ENCODE results near the gene ADAMTSL4.

ADAMTSL4 gene

DNA sequence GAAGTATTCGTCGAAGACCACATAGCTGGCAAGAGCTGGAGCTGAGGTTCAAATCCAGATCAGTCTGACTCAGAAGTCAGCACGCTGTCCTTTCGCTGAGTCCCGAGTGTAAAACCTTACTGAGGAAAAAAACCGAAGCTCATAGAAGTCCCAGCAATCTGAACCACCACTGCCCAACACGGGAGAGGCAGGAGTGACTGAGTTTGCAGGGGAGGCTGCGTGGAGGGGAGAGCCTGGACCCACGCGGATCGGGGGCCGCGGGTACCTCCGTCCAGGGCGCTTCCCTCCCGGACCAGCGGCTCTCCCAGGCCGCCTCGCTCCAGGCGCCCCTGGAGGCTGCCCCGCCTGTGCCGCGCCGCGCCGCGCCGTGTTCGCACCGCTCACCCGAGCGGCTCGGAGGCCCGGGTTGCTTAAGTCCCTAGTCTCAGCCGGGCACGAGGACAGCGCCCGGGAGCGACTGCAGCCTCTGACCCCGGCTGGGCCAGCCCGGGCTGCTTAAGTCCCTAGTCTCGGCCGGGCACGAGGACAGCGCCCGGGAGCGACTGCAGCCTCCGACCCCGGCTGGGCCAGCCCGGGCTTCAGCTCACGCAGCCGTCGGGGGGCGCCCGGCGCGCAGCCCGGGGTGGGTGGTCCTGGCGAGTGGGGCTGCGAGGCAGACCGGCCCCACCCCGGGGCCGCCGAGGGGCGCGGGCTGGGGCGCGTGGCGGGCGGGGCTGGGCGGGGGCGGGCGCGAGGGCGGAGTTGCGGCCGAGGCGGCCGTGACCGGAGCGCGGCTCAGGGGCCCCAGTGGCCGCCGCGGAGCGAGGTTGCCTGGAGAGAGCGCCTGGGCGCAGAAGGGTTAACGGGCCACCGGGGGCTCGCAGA, at the start of gene ADAMTSL4:
Gene ADAMTSL4 (plus strand): TSS at position 777 of the 864 bp plus-strand sequence. CDS start 2,881 bp downstream, outside the sequence.
- DNase-seq (ENCODE audit: low read depth in 3 of 3) = no peak

DNA sequence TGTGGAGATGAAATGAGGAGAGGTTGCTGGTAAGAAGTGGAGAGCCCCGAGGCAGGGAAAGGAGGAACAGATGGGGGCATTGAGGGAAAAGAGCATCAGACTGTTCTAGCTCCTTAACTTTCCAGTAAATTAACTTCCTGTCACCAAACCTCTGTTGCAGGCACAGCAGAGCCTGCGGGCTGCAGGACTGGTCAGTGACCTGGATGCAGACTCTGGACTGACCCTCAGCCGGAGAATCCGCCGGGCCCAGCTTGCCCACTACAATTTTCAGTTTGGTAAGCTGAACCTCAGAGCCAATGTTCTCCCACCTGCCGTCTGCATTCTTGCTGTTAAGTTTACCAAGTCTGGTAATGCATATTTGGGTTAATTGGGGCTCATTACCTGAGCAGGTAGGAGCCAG, 43.8 kb upstream of the ADAMTSL4 start:
- DNase-seq (ENCODE audit: low read depth in 3 of 3) = no peak

DNA sequence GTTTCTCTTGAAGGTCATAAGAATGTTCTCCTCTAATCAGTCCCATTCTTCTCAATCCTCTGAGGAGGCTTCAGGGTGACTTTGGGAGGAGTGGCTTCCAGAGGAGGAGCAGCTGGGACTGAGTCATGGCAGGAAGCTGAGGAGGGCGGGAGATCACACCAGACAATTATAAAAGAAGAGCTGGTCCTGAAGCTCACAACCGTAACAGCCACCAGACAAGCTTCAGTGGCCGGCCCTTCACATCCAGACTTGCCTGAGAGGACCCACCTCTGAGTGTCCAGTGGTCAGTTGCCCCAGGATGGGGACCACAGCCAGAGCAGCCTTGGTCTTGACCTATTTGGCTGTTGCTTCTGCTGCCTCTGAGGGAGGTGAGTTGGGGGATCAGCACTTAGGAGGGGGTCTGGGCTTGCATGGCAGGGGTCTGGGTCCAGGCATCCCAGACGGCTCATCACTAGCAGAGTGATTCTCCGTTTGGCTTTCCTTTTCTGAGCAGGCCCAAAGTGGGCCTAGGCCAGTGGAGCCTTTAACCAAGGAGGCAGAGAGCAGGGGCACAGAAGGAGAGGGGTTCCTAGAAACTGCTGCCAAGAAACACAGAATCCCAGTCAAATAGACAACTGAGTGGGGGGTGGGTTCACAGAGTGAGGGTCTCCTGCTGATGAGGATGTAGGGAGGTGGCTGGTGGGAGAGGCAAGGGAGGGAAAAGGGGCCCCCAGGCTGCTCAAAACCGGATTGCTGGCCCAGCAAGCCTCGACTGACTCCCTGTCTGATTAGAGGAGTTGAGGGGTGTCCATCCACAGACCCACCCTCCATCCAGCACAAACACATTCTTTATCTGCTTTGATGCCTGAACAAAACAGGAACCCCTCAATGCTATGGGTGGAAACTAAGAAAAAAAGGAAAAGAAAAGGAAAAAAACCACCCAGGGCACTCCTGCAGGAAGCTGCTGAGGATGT, 41.0 kb upstream of the ADAMTSL4 start, which contains the start of gene ECM1:
Gene ECM1 (plus strand): TSS at position 198 of the 953 bp plus-strand sequence. CDS start 101 bp downstream, at position 299.
- DNase-seq (ENCODE audit: low read depth in 3 of 3) = no peak

DNA sequence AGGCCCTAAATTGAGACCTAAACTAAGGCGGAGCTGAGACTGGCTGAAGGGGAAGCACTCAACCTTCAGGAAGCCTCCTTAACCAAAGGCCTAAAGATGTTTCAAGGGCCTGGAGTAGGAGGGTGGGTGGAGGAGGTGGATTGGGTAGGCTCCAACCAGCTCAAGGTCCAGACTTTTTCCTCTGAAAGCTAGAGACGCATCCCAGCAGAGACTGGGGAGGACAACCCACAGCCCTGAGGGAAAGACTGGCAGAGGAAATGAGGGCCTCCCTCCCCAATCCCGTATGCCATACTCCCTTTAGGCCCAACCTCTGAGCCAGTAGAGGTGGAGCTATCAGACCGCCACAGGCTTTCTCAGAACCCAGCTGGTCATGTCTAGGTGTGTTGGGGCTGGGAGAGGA, 40.2 kb upstream of the ADAMTSL4 start:
- DNase-seq (ENCODE audit: low read depth in 3 of 3) = no peak

DNA sequence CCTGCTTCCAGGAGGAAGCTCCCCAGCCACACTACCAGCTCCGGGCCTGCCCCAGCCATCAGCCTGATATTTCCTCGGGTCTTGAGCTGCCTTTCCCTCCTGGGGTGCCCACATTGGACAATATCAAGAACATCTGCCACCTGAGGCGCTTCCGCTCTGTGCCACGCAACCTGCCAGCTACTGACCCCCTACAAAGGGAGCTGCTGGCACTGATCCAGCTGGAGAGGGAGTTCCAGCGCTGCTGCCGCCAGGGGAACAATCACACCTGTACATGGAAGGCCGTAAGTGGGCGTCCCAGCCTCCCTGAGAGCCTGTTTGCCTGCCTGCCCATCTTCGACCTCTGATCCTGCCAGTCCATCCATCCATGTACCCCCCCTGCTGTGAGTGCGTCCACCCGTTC, 37.7 kb upstream of the ADAMTSL4 start:
- DNase-seq (ENCODE audit: low read depth in 3 of 3) = no peak

DNA sequence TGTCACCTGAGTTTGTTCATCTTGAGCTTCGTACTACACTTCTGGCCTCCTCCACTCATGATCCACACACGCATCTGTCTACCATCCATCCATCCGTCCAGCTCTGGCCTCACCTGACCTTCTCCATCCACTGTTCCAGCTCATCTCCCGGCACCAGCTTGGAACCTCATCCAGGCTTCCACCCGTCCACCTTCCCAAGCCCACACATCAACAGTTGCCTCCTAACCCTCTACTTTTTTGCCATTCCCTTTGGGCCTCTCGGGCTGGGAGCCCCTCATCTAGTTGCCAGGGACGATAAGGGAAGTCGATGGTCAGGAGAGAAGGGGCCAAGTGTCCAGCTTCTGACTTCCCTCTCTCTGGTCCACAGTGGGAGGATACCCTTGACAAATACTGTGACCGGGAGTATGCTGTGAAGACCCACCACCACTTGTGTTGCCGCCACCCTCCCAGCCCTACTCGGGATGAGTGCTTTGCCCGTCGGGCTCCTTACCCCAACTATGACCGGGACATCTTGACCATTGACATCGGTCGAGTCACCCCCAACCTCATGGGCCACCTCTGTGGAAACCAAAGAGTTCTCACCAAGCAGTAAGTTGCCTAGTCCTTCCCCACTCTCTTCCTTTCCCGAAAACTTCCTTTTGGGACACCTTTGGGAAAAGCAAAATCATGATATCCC, 37.1 kb upstream of the ADAMTSL4 start:
- no peak for DNase-seq (ENCODE audit: low read depth in 3 of 3)

DNA sequence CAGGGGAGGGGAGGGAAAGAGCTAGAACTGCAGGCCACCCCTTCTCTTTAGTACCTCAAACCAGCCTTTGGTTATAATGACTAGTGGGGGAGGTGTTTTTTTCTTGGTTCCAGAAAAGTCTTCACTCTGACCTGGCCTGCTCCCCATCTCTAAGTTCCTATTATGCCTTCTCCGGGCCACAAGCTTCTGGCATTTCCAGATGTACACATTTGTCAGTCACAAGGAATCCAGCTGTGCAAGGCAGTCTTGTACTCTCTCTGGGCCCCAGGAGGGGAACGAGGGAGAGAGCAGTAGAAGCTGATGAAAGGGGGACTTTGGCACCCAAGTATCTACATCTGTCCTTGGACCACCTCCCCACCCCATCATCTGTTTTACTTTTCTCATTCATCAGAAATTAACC, 36.4 kb upstream of the ADAMTSL4 start:
- DNase-seq (ENCODE audit: low read depth in 3 of 3) = no peak

DNA sequence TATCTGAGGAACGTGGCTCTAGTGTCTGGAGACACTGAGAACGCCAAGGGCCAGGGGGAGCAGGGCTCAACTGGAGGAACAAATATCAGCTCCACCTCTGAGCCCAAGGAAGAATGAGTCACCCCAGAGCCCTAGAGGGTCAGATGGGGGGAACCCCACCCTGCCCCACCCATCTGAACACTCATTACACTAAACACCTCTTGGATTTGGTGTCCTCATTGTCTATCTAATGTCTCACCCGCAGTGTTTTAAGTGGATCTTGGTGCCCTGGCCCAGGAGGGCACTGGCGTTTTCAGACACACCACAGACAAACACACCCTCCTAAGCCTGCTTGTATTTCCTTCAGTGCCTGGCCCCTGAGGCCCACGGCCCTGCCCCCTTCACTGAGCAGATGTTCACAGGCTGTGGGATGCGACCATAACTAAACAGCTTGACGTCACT, 35.8 kb upstream of the ADAMTSL4 start:
- no peak for DNase-seq (ENCODE audit: low read depth in 3 of 3)

DNA sequence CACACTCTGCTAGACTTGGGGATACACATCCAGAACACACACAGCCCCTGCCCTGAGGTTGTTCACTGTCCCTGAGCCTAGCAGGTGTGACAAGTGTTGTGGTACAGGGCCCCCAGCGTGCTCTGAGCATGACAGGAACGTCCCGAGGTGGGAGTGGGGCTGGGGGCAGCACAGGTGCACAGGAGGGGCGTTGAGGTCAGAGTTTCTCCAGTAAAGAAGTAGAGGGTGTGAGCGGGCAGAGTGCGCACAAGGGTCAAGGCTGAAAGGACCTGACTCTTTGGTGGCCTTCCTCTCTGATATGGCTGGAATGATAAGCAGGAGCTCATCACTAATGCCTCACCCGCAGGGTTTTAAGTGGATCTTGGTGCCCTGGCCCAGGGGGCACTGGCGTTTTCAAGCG, 34.9 kb upstream of the ADAMTSL4 start:
- no peak for DNase-seq (ENCODE audit: low read depth in 3 of 3)

DNA sequence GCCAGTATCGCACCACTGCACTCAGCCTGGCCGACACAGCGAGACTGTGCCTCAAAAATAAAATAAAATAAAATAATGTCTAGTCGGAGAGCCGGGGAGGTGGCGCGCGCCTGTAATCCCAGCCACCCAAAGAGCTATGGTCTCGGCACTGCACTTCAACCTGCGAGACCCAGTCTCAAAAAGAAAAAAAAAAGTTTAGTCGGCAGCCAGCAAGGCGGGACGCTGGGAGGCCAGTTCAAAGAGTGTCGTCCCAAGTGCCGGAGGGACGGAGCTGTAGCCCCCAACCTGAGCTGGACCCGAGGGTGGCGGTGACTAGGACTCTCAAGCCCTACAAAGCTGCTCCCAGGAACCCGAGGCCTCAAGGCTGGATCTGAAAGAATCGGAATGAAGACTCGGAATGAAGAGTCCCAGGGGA, 34.3 kb upstream of the ADAMTSL4 start:
- no peak for DNase-seq (ENCODE audit: low read depth in 3 of 3)

DNA sequence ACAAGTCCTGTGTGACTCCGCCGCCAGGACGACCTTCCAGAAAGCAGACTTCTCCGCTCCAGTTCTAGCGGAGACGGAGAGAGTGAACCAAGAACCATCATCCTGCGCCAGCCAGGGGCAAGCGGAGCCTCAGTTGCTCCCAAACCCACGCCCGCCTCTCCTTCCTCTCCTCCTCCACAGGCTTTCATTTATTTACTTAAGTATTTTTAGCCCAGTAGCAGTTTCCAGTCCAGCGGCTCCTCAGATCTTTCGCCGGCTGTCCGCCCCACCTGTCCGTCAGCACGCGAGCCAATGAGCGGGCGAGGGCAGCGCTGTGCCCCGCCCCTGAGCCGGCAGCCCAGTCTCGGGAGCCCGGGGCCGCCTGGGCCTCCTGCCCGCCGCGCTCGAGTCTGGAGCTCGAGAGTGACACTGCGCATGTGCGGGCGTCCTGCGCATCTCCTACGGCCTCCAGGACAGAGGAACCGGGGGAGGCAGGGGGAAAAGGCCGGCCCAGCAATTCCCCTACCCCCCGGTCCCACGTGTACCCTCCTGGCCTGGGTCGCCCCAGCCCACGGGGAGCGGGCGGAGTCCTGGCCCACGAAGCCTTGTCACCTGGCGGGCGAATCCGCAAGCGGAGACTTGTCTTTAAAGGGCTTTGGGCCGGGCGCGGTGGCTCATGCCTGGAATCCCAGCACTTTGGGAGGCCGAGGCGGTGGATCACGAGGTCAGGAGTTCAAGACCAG, 33.7 kb upstream of the ADAMTSL4 start, which contains the start of gene FALEC:
Gene FALEC (plus strand): TSS at position 425 of the 722 bp plus-strand sequence.
- peak; percentile 82 to 91 (median 85) for DNase-seq (ENCODE audit: low read depth in 3 of 3)

DNA sequence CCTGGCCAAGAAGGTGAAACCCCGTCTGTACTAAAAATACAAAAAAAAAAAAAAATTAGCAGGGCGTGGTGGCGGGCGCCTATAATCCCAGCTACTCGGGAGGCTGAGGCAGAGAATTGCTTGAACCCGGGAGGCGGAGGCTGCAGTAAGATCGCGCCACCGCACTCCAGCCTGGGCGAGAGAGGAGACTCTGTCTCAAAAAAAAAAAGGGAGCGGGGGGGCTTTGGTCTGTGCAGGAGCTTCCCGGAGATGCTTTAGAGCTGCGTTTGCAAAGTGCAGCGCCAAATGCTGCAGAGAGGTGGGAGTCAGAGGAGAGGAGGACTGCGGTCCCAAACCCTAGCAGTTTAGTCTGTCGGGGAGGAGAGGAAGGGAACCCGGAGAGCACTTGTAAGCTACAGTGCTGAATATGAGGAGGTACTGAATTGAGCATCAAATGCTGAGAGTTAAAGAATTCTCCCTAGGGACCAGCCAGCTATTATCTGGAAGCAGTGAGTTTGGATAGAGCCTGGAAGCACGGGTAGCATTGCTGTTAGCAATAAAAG, 33.1 kb upstream of the ADAMTSL4 start:
- DNase-seq (ENCODE audit: low read depth in 3 of 3) = peak in 1 of 3 donors; percentile 11

DNA sequence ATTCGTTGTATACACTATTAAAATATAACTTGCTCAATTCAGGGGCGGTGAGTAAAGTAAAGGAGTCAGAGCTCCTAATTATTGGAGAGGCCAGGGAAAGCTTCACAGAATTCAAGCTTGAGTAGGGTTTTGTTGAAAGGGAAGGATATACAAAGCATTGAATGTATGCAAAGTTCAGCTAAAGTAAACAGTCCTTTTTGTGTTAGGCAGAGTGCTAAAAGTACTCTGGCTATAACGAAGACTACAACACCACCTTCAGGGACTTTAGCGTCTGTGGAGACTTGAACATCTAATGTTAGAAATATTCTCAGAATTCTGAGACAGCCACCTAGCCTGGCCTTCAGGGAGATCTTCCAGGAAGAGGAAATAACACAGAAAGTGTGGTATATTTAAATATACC, 32.6 kb upstream of the ADAMTSL4 start:
- no peak for DNase-seq (ENCODE audit: low read depth in 3 of 3)

DNA sequence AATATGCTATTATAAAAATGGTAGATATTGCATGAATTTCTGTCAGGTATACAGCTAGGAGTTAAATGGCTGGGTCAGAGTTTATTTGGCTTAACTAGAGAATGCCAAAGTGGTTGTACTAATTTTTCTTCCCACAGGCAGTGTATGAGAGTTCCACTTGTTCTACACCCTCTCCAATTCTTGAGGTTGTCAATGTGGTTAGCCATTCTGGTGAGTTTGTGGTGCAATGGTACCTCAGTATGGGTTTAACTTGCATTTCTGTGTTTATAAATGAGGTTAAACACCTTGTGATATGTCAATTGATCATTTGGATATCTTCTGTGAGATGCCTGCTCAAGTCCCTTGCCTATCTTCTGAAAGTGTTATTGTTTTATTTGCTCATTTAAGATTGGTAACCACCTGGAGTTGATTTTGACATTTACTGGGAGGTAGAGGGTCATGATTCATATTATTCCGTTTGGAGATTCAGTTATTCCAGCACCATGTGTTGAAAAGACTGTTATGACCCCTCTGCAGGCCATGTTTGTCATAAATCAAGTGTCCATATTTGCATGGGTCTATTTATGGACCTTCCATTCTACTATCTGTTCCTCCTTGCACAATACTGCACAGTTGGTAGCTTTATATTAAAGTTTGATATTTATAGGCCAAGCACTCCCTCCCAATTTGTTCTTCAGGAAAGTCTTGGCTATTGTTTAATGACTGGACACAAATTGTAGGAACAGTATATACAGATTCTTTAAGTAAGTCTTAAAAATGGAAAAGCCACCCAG, 27.8 kb upstream of the ADAMTSL4 start:
- no peak for DNase-seq (ENCODE audit: low read depth in 3 of 3)

DNA sequence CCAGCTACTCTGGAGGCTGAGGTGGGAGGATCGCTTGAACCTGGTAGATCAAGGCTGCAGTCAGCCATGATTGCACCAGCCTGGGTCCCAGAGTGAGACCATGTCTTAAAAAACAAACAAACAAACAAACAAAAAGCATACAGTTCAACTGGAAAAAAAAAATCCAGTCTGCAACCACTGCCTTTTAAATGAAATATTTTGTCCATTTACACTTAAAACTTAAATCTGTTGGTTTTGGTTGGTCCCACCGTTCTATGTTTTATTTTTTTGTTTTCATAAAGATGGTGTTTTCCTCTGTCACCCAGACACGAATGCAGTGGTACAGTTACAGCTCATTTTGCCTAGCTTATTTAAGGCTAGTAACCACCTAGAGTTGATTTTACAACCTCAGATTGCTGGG, 23.9 kb upstream of the ADAMTSL4 start:
- no peak for DNase-seq (ENCODE audit: low read depth in 3 of 3)

DNA sequence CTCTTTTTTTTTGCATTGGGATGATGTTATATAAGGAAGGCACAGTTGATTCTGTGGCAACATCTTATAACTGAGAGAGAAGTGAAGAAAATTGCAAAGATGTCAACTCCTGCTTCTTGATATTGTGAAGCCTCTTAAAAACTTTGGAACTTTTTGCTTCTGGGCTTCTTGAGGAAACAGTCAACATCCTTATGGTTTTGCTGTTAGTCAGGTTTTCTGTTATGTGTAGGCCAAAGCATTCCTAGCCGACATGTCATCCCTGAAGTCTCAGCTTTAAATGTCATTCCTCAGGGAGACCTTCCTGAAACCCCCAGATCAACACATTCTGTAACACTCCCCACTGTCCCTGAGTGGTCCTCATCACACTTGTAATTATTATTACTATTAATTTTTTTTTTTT, 21.0 kb upstream of the ADAMTSL4 start:
- no peak for DNase-seq (ENCODE audit: low read depth in 3 of 3)

DNA sequence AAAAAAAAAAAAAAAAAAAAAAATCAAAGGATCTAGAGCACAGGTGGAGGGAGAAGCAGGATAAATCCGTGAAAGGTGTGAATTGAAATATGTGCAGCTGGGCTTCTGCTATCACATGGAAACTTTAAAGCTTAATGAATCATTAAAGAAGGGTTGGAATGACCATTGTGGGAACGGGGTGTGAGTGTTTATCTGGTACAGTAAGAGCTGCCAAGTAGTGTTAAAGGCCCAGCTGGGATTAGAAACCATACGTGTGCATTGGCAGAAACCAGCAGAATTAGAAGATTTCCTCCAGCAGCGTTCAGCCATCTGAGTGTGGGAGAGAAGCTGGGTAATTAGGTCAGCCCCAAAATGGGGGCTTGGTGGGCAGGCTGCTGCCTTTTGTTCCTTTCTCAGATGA, 20.2 kb upstream of the ADAMTSL4 start:
- DNase-seq (ENCODE audit: low read depth in 3 of 3) = no peak

DNA sequence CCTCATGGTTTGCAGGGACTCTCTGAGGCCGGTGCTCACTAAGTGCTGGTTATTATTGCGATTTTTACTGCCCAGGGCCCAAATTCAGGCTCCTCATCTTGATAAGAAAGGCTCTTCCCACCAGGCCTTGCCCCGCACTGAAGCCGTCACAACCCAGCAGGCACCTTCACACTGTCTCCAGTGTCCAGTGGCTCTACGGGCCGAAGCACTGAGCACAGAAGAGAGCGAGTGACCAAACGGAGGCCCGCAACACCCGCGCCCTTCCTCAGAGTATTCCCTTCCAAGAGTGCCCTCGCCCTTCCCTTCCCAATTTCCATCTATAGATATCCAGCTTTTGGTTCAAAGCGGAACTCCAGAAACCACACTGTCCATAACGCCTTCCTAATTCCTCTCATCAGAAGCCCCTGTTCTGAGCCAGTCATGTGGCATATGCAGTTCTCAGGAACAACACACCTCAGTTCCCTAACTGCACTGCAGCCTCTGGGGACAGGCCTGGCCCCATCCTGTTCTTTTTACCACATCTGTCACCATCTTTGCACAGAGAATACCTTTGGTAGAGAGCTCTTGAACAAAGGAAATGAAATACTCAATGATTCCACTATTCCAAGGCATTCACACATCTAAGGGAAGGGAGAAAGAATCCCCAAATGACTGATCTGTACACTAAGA, 18.6 kb upstream of the ADAMTSL4 start:
- DNase-seq (ENCODE audit: low read depth in 3 of 3) = no peak

DNA sequence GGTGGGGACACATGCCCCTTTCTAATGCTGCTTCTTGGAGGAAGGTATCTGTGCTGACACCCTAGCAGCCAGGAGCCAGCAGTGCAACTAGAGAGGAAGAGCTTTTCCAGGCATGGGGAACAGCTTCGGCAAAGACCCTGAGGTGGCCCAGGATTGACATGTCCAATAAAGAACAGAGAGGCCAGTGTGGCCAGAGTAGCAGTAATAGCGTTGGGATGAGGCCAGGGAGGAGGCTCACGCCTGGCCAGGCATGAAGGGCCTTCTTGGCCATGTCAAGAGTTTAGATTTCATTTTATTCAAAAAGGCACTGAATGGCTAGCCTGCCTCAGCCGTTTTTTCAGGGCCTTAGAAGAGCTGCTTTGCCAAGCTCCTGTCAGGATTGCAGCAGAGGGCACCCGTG, 16.3 kb upstream of the ADAMTSL4 start:
- DNase-seq (ENCODE audit: low read depth in 3 of 3) = no peak
